GM12864 (cell line): ENCODE measurements around the gene JARID2.

Source experiments
- DNase-seq: peaks from one replicate; pipeline ENCODE4 v3.0.0-alpha.2; 2011; ENCODE audit warnings: low read depth
- H3K4me3 ChIP-seq: 2 replicates; pipeline ENCODE4 v1.5.1; 2011; ENCODE audit warnings: mild to moderate bottlenecking, low read depth, low read length, control low read depth
- CTCF ChIP-seq: IDR thresholded peaks from 2 replicates; pipeline ENCODE4 v1.5.1; 2011; ENCODE audit warnings: low read depth, mild to moderate bottlenecking, moderate library complexity, low read length, control low read depth, inconsistent platforms; ENCODE audit errors: missing control alignments

JARID2 gene

GRCh38 chr6:15430186-15430585, 184.3 kb downstream of the JARID2 start:
- H3K4me3 ChIP-seq: no peak overlapping the region
- DNase-seq: no peak

GRCh38 chr6:15430931-15431405, 185.1 kb downstream of the JARID2 start:
- H3K4me3 ChIP-seq: no peak overlapping the region
- TF ChIP-seq CTCF: no peak
- no peak for DNase-seq

More at GRCh38 chr6:15430186-15430585, 184.3 kb downstream of the JARID2 start:
- TF ChIP-seq CTCF: no peak

GRCh38 chr6:15431762-15432483, 186.1 kb downstream of the JARID2 start:
- no peak overlapping the region for H3K4me3 ChIP-seq
- no peak for TF ChIP-seq CTCF
- DNase-seq: no peak

GRCh38 chr6:15433511-15433861, 187.6 kb downstream of the JARID2 start:
- TF ChIP-seq CTCF: no peak
- no peak for DNase-seq
- no peak overlapping the region for H3K4me3 ChIP-seq

GRCh38 chr6:15434263-15434662, 188.4 kb downstream of the JARID2 start:
- TF ChIP-seq CTCF: no peak
- H3K4me3 ChIP-seq: no peak overlapping the region
- no peak for DNase-seq

- DNase-seq: no peak
- TF ChIP-seq CTCF: no peak
- H3K4me3 ChIP-seq: no peak overlapping the region
Observed at GRCh38 chr6:15434823-15435380, 189.0 kb downstream of the JARID2 start.

GRCh38 chr6:15435468-15435867, 189.6 kb downstream of the JARID2 start:
- no peak for TF ChIP-seq CTCF
- no peak for DNase-seq
- H3K4me3 ChIP-seq: no peak overlapping the region
